ENCODE measurements around the gene MCU.
A peak's percentile ranks its signal among the peaks of the same experiment; 100 is the strongest.

MCU gene

DNA sequence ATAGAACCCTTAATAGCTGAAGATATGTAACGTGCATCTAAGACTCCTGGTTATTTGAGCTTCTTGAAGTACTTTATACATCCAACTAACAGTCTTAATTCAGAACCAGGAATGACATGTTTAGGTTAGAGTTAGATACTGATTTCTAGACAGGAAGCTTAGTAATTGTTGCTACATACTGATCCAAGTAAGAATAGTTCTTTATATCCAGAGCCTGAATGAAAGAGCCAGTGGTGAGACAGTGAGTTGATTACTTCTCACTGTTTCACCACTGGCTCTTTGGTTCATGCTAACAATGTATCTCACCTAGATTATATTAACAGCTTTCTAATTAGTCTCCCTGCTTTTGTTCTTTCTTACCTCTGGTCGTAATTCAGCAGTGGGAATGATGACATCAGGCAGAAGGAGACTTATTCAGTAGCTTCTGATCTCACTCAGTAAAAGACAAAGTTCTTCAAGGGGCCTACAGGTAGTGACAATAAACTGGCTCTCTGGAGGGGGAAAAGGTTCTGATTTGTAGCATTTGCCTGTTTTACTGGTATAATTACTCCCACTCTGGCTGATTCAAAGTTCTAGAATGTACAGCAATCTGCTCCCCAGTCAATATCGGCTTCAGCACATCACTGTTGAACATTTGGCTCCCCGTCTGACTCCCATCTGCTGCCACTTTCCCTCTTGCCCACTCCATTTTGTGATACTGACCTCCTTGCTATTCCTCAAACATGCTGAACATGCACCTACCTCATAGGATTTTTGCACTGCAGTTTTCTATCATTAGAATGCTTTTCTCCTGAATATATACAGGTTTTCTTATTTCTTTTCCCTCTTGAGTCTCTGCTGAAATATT is 29.1 kb downstream of the MCU start:
- TF ChIP-seq, protein P1, sequence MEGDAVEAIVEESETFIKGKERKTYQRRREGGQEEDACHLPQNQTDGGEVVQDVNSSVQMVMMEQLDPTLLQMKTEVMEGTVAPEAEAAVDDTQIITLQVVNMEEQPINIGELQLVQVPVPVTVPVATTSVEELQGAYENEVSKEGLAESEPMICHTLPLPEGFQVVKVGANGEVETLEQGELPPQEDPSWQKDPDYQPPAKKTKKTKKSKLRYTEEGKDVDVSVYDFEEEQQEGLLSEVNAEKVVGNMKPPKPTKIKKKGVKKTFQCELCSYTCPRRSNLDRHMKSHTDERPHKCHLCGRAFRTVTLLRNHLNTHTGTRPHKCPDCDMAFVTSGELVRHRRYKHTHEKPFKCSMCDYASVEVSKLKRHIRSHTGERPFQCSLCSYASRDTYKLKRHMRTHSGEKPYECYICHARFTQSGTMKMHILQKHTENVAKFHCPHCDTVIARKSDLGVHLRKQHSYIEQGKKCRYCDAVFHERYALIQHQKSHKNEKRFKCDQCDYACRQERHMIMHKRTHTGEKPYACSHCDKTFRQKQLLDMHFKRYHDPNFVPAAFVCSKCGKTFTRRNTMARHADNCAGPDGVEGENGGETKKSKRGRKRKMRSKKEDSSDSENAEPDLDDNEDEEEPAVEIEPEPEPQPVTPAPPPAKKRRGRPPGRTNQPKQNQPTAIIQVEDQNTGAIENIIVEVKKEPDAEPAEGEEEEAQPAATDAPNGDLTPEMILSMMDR (IDR thresholded peaks at IDR 0.05): no peak
- Histone ChIP-seq H3K4me3 (ENCODE audit: low read depth in 1 of 2, low read length in 1 of 2) (no peak overlapping the region), H3K36me3 (peaks cover 10% of the 10 kb centered on the region), H3K4me1 (ENCODE audit: control insufficient read depth in 1 of 2, insufficient read depth in 1 of 2, low read depth in 1 of 2, low read length in 1 of 2) (peaks cover 6 to 18% of the 10 kb centered on the region in 2 experiments), H3K9me3 (no peaks in the 10 kb centered on the region), H3K27ac (peak overlapping the region; percentile 54), H3K27me3 (no peaks in the 10 kb centered on the region)

DNA sequence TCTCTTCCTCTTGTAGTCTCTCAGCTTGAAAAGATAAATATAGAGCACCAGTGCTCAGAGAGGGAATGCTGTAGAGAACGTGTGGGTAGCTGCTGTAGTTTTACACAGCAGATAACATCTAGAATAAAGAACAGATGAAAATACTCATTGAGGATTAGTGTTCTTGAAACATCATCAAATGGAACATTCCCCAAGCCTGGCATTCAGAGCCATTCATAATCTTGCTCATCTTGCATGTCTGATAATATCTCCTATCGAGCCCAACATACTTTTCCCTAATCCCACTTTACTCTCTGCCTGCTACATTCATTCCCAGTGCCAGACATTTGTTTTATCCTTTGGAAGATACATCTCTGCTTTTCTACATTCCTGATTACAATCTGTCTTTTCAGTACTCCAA is 35.2 kb downstream of the MCU start:
- H3K4me1 ChIP-seq (ENCODE audit: control insufficient read depth in 1 of 2, insufficient read depth in 1 of 2, low read depth in 1 of 2, low read length in 1 of 2): peaks cover 16 to 20% of the 10 kb centered on the region in 2 experiments
- peak overlapping the region; percentile 2 for H3K27ac ChIP-seq
- H3K27me3 ChIP-seq: no peaks in the 10 kb centered on the region
- no peaks in the 10 kb centered on the region for H3K9me3 ChIP-seq
- H3K36me3 ChIP-seq: no peaks in the 10 kb centered on the region
- H3K4me3 ChIP-seq (ENCODE audit: low read depth in 1 of 2, low read length in 1 of 2): no peak overlapping the region
- TF ChIP-seq, protein P1 (IDR thresholded peaks at IDR 0.05): no peak

DNA sequence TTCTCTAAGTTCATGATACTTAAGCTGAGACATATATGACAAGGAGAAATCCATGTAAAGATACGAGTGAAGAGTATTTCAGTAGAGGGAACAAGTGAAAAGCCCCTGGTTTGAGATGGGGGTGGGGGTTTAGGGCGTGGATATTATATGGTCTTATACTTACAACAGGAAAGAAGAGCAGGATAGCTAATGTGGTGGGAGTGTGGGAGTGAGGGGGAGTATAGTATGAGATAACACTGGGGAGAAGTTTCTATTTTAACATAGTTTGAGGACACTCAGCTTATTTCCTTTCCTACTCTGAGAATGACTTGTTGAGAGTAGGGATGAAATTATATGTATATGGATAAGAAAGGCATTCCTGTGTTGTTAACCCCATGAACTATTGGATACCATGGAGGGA is 36.5 kb downstream of the MCU start:
- TF ChIP-seq, protein P1 (IDR thresholded peaks at IDR 0.05): no peak
- H3K4me1 ChIP-seq (ENCODE audit: control insufficient read depth in 1 of 2, insufficient read depth in 1 of 2, low read depth in 1 of 2, low read length in 1 of 2): peaks cover 21 to 31% of the 10 kb centered on the region in 2 experiments
- H3K36me3 ChIP-seq: no peaks in the 10 kb centered on the region
- H3K9me3 ChIP-seq: no peaks in the 10 kb centered on the region
- H3K27ac ChIP-seq: no peak overlapping the region
- no peak overlapping the region for H3K4me3 ChIP-seq (ENCODE audit: low read depth in 1 of 2, low read length in 1 of 2)
- no peaks in the 10 kb centered on the region for H3K27me3 ChIP-seq

DNA sequence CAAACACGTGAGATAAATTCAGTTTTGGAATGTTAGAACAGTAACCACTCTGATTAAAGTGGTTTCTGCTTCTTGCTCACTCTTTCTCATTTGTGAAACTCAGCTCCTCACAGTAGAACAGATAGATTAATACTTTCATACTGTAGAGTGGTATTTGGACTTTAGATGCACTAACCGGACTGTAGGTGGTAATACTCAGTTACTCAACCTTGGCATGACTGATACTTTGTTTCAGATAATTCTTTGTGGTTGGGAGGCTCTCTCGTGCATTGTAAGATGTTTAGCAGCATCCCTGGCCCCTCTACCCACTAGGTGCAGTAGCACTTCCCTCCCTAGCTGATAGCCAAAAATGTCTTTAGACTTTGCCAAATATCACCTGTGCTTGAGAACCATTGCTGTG is 37.6 kb downstream of the MCU start:
- peaks cover 21 to 31% of the 10 kb centered on the region in 2 experiments for H3K4me1 ChIP-seq (ENCODE audit: control insufficient read depth in 1 of 2, insufficient read depth in 1 of 2, low read depth in 1 of 2, low read length in 1 of 2)
- no peaks in the 10 kb centered on the region for H3K36me3 ChIP-seq
- no peak overlapping the region for H3K4me3 ChIP-seq (ENCODE audit: low read depth in 1 of 2, low read length in 1 of 2)
- peak overlapping the region; percentile 37 for H3K27ac ChIP-seq
- no peaks in the 10 kb centered on the region for H3K9me3 ChIP-seq
- H3K27me3 ChIP-seq: no peaks in the 10 kb centered on the region
- TF ChIP-seq, protein P1 (IDR thresholded peaks at IDR 0.05): no peak

DNA sequence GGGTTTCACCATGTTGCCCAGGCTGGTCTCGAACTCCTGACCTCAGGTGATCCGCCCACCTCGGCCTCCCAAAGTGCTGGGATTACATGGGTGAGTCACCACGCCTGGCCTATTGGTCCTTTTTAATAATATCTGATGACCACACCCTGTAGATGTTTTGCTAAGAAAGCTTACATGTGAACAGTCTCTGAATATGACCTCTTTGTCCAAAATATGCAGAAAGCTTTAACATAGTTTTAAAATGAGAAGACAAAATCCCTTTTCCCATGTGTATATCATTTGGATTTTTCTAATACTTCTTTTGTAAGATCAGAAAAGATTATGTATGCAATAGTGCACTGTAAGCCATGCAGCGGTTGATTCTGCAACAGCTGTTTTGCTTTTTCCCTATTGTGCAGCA is 38.5 kb downstream of the MCU start:
- H3K27me3 ChIP-seq: no peaks in the 10 kb centered on the region
- no peaks in the 10 kb centered on the region for H3K9me3 ChIP-seq
- peak overlapping the region; percentile 37 for H3K27ac ChIP-seq
- H3K36me3 ChIP-seq: no peaks in the 10 kb centered on the region
- no peak overlapping the region for H3K4me3 ChIP-seq (ENCODE audit: low read depth in 1 of 2, low read length in 1 of 2)
- TF ChIP-seq, protein P1 (IDR thresholded peaks at IDR 0.05): no peak
- H3K4me1 ChIP-seq (ENCODE audit: control insufficient read depth in 1 of 2, insufficient read depth in 1 of 2, low read depth in 1 of 2, low read length in 1 of 2): peaks cover 21 to 33% of the 10 kb centered on the region in 2 experiments
